Brain microvascular endothelial cell (primary cell): Measurements from ENCODE around the gene KAZN.

Source experiments
- DNase-seq: peaks from one replicate; pipeline ENCODE4 v3.0.0-alpha.2; 2020
- H3K27ac ChIP-seq: fragments of 250-450 bp; sonication (Bioruptor Pico); 2 replicates; pipeline ENCODE4 v1.5.1; 2020; ENCODE audit warnings: mild to moderate bottlenecking, moderate library complexity
- H3K27me3 ChIP-seq: fragments of 250-450 bp; sonication (Bioruptor Pico); replicated peaks from 2 replicates; pipeline ENCODE4 v1.5.1; 2020; ENCODE audit warnings: mild to moderate bottlenecking
- H3K36me3 ChIP-seq: fragments of 250-450 bp; sonication (Bioruptor Pico); replicated peaks from 2 replicates; pipeline ENCODE4 v1.5.1; 2020; ENCODE audit warnings: mild to moderate bottlenecking
- H3K4me3 ChIP-seq: 2 replicates; pipeline ENCODE4 v1.5.1; 2011; ENCODE audit warnings: low read depth, mild to moderate bottlenecking, control low read depth, low read length, moderate library complexity
- CTCF ChIP-seq: IDR thresholded peaks from 2 replicates; pipeline ENCODE4 v1.5.1; 2011; ENCODE audit warnings: low read depth, mild to moderate bottlenecking, moderate library complexity, low read length, control low read depth, inconsistent platforms; ENCODE audit errors: missing control alignments
- in situ Hi-C: cut with HindIII; loops from 2 replicates; pipeline ENCODE4 v1.10.0; 2017; ENCODE audit warnings: low sequenced_read_pairs, low pct_ligation_motif_present

KAZN gene

GRCh38 chr1:15063783-15064182 is 465.3 kb downstream of the KAZN start:
- TF ChIP-seq CTCF: no peak
- Histone ChIP-seq H3K27ac (no peak overlapping the region), H3K36me3 (no peaks in the 10 kb centered on the region), H3K27me3 (no peaks in the 10 kb centered on the region), H3K4me3 (no peak overlapping the region)
- in situ Hi-C loops: no loop called here
- DNase-seq: no peak

GRCh38 chr1:15064217-15064929 is 465.9 kb downstream of the KAZN start:
- Histone ChIP-seq H3K4me3 (no peak overlapping the region), H3K27me3 (no peaks in the 10 kb centered on the region), H3K36me3 (no peaks in the 10 kb centered on the region), H3K27ac (no peak overlapping the region)
- TF ChIP-seq CTCF: no peak
- DNase-seq: no peak
- in situ Hi-C loops: no loop called here

DNA sequence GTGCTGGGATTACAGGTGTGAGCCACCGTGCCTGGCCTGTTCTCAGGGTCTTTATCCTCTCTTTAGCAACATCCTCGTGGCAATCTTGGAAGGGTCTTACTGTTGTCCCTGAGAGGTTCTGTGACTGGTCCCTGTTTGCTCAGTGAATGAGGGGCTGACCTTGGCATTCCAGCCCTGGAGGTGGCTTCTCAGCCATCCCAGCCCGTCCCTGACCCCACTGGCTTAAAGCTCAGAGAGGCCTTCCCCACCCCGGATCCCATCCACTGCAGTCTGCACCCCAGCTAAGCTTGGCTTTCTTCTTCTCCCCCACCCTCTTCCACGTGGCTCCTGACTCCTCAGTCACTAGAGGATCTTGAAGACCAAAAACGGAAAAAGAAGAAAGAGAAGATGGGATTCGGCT is 466.8 kb downstream of the KAZN start:
- H3K27me3 ChIP-seq: no peaks in the 10 kb centered on the region
- no peak overlapping the region for H3K27ac ChIP-seq
- in situ Hi-C loops: no loop called here
- no peak for TF ChIP-seq CTCF
- H3K36me3 ChIP-seq: no peaks in the 10 kb centered on the region
- H3K4me3 ChIP-seq: no peak overlapping the region
- DNase-seq: no peak

- H3K27me3 ChIP-seq: no peaks in the 10 kb centered on the region
- no peak for TF ChIP-seq CTCF
- no peak overlapping the region for H3K27ac ChIP-seq
- no peaks in the 10 kb centered on the region for H3K36me3 ChIP-seq
- H3K4me3 ChIP-seq: no peak overlapping the region
- in situ Hi-C loops: no loop called here
- DNase-seq: no peak
Measured at GRCh38 chr1:15065736-15066135, 467.3 kb downstream of the KAZN start.

DNA sequence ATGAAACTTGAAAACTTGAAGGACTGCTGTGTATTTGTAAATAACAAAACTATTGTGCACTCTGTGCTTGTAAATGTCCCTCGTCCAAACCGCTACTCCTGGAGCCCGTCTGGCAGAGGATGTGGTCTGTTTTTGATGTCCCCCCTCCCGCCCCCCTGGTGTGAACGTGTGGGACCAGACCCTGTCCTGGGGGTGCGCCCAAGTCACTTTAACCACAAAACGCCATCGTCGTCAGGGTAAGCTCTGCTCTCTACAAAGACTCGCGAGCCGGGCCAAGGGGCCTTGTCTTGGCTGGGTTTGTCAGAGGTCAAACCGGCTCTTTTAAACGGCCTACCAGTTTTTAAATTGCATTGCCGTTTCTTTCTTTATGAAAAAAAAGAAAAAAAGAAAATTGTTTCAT is 467.7 kb downstream of the KAZN start:
- Histone ChIP-seq H3K36me3 (no peaks in the 10 kb centered on the region), H3K4me3 (no peak overlapping the region), H3K27ac (no peak overlapping the region), H3K27me3 (no peaks in the 10 kb centered on the region)
- no peak for DNase-seq
- no peak for TF ChIP-seq CTCF
- in situ Hi-C loops: no loop called here

GRCh38 chr1:15067148-15067547 is 468.7 kb downstream of the KAZN start:
- in situ Hi-C loops: no loop called here
- Histone ChIP-seq H3K27me3 (no peaks in the 10 kb centered on the region), H3K4me3 (no peak overlapping the region), H3K27ac (no peak overlapping the region), H3K36me3 (no peaks in the 10 kb centered on the region)
- no peak for DNase-seq
- TF ChIP-seq CTCF: no peak
